Stimulated activated CD4-positive, alpha-beta T cell treated with anti-CD3 and anti-CD28 coated beads, Interleukin-1b, Interleukin-23, amount 100 ng/mL, for 24 hours (primary cell): ENCODE measurements around the gene MSMP.

Source experiments
- DNase-seq, 4 experiments: peaks; one replicate each; pipeline ENCODE4 v3.0.0-alpha.2; 2020; ENCODE audit warnings: low read depth in 4 of 4, low spot score in 1 of 4

MSMP gene

GRCh38 chr9:35771534-35771933 is 17.5 kb upstream of the MSMP start:
- no peak for DNase-seq

GRCh38 chr9:35771075-35771433 is 17.0 kb upstream of the MSMP start:
- DNase-seq = no peak

- DNase-seq = no peak
These were observed 15.7 kb upstream of the MSMP start for GRCh38 chr9:35769763-35770162.

GRCh38 chr9:35767458-35767857 is 13.4 kb upstream of the MSMP start:
- no peak for DNase-seq

- no peak for DNase-seq
These were observed 12.9 kb upstream of the MSMP start for GRCh38 chr9:35766997-35767396.

- DNase-seq = no peak
These were observed 9.7 kb upstream of the MSMP start for GRCh38 chr9:35763803-35764202.

GRCh38 chr9:35763181-35763580 is 9.1 kb upstream of the MSMP start:
- DNase-seq = no peak

- no peak for DNase-seq
These were observed 6.6 kb upstream of the MSMP start for GRCh38 chr9:35760651-35761050.

GRCh38 chr9:35759795-35760194 is 5.7 kb upstream of the MSMP start:
- DNase-seq = no peak

GRCh38 chr9:35758475-35759050 is 4.5 kb upstream of the MSMP start:
- DNase-seq = no peak

- DNase-seq = no peak
These were observed 3.8 kb upstream of the MSMP start for GRCh38 chr9:35757892-35758275.

GRCh38 chr9:35757226-35757891 is 3.3 kb upstream of the MSMP start:
- DNase-seq = no peak

- DNase-seq = peak; percentile 53 to 86 (median 68)
These were observed 2.5 kb upstream of the MSMP start for GRCh38 chr9:35756275-35757225.

GRCh38 chr9:35755071-35755470 is 995 bp upstream of the MSMP start:
- no peak for DNase-seq

GRCh38 chr9:35753466-35753865 is 610 bp downstream of the MSMP start:
- DNase-seq = no peak

GRCh38 chr9:35750256-35750531 is 3.9 kb downstream of the MSMP start:
- DNase-seq = no peak

- peak in 1 of 4 experiments; percentile 20 for DNase-seq
These were observed 4.4 kb downstream of the MSMP start for GRCh38 chr9:35749515-35750255.

- DNase-seq = peak; percentile 40 to 70 (median 48)
These were observed 5.1 kb downstream of the MSMP start, which contains the start of the genes GBA2 and RGP1 for GRCh38 chr9:35748858-35749514. TSS of gene GBA2 (minus strand) at chr9:35749228. CDS start at chr9:35748704, 524 bp downstream. TSS of gene RGP1 (plus strand) at chr9:35749287. CDS start at chr9:35749756, 469 bp downstream.

GRCh38 chr9:35748242-35748857 is 5.7 kb downstream of the MSMP start:
- DNase-seq = no peak

GRCh38 chr9:35746583-35746982 is 7.5 kb downstream of the MSMP start:
- no peak for DNase-seq
